Measurements from ENCODE around the gene CD22. TPM values are rescaled to one million over a fixed set of nuclear protein-coding genes. Genes with fewer than 3 reads are reported as not detected.

CD22 gene
- total and polyA plus RNA-seq, 3 donors from 2014 or later = 10.1 to 15.0 (median 15.0) TPM

DNA sequence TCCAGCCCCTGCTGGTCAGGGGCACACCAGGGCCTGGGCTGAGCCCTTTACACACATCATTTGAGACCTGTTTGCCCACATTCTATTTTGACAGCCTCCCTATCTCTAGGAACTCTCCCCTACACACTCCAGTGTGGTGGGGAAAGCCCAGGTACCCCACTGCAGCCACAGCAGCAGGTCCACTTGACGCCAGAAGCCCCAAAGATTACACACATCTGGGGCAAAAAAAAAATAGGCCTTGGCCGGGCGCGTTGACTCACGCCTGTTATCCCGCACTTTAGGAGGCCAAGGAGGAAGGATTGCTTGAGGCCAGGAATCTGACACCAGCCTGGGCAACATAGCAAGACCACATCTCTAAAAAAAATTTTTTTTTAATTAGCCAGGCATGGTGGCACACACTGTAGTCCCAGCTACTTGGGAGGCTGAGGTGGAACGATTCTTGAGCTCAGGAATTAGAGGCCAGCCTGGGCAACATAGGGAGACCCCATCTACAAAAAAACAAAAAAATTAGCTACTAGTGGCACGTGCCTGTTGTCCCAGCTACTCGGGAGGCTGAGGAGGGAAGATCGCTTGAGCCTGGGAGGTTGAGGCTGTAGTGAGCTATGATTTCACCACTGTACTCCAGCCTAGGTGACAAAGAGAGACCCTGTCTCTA is 18.0 kb upstream of the CD22 start:
- Histone ChIP-seq H3K9me3 (no peaks in the 10 kb centered on the region), H3K27me3 (no peaks in the 10 kb centered on the region), H3K4me1 (peaks cover 43% of the 10 kb centered on the region), H3K27ac (peak overlapping the region in 1 of 2 donors; percentile 63), H3K36me3 (ENCODE audit: low read depth, missing control alignments) (no peaks in the 10 kb centered on the region), H3K4me3 (no peak overlapping the region)
- TF ChIP-seq POLR2A (IDR thresholded peaks at IDR 0.05) = no peak
- TF ChIP-seq, protein P1, sequence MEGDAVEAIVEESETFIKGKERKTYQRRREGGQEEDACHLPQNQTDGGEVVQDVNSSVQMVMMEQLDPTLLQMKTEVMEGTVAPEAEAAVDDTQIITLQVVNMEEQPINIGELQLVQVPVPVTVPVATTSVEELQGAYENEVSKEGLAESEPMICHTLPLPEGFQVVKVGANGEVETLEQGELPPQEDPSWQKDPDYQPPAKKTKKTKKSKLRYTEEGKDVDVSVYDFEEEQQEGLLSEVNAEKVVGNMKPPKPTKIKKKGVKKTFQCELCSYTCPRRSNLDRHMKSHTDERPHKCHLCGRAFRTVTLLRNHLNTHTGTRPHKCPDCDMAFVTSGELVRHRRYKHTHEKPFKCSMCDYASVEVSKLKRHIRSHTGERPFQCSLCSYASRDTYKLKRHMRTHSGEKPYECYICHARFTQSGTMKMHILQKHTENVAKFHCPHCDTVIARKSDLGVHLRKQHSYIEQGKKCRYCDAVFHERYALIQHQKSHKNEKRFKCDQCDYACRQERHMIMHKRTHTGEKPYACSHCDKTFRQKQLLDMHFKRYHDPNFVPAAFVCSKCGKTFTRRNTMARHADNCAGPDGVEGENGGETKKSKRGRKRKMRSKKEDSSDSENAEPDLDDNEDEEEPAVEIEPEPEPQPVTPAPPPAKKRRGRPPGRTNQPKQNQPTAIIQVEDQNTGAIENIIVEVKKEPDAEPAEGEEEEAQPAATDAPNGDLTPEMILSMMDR (IDR thresholded peaks at IDR 0.05) = no peak
- intact Hi-C loops (cut with DNase I; ENCODE audit: low total_unique reads) = no loop called here
- no peak for DNase-seq
- WGBS, 2 donors = 74 to 80% methylated on average over 10 of the region's 10 CpGs

DNA sequence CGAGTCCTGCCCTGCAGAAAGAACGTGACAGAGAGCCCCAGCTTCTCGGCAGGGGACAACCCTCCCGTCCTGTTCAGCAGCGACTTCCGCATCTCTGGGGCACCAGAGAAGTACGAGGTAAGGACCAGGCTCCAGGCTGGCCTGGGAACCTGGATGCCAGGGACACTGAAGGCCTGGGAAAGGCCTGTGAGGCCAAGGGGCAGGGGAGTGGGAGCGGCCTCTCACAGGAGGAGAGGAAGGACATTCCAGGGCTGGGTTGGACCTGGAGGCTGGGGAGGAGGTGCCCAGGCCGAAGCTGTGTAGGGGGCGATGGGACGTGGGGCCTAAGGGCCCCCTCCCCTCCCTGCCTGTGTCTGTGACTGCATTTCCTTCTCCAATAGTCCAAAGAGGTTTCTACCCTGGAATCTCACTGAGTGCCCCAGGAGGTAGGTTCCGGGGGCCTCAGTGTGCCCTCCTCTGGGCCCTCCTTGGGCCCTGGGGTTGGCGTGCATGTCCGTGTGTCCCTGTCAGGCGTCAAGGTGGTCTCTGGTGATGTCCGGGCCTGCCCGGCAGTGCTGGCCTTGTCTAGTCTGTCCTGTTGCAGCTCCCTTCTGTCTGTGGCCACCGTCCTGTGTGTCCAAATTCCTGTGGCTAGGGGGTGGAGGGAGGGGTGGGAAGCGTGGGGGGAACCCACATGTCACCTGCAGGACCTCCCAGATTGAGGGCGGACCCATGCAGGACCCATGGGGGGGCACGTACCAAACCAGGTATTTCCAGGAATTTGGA is 16.9 kb upstream of the CD22 start:
- intact Hi-C loops (cut with DNase I; ENCODE audit: low total_unique reads) = no loop called here
- TF ChIP-seq, protein P1 (IDR thresholded peaks at IDR 0.05) = no peak
- TF ChIP-seq POLR2A (IDR thresholded peaks at IDR 0.05) = no peak
- H3K27me3 ChIP-seq = no peaks in the 10 kb centered on the region
- H3K27ac ChIP-seq = no peak overlapping the region
- H3K9me3 ChIP-seq = no peaks in the 10 kb centered on the region
- peaks cover 43% of the 10 kb centered on the region for H3K4me1 ChIP-seq
- H3K36me3 ChIP-seq (ENCODE audit: low read depth, missing control alignments) = no peaks in the 10 kb centered on the region
- 59 to 68% methylated on average over 14 to 21 of the region's 21 CpGs for WGBS, 2 donors
- DNase-seq = no peak
- no peak overlapping the region for H3K4me3 ChIP-seq

GRCh38 chr19:35313587-35313986 is 15.4 kb upstream of the CD22 start:
- WGBS, 2 donors = 49 to 72% methylated on average over 6 to 7 of the region's 7 CpGs
- intact Hi-C loops (cut with DNase I; ENCODE audit: low total_unique reads) = no loop called here

DNA sequence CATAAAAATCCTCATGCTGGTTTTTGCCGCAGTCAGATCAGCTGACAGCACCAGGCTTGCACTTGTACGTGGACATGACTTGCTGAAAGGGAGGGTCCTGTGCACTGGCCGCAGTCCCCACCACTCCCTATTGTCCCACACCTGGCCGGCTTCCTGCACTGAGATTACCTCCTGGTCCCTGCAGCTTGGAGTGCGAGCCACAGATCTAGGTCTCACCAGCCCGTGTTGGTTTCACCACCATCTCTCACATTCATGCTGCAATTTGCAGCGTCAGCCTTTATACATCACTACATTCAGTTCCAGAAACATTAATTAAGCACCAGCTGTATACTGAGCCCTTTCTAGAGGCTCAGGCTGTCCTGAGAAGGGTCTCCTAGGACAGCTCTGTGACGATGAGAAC is 15.0 kb upstream of the CD22 start:
- no peaks in the 10 kb centered on the region for H3K9me3 ChIP-seq
- no peak for TF ChIP-seq POLR2A (IDR thresholded peaks at IDR 0.05)
- TF ChIP-seq, protein P1 (IDR thresholded peaks at IDR 0.05) = no peak
- no peaks in the 10 kb centered on the region for H3K27me3 ChIP-seq
- intact Hi-C loops (cut with DNase I; ENCODE audit: low total_unique reads) = no loop called here
- no peak overlapping the region for H3K27ac ChIP-seq
- DNase-seq = no peak
- H3K4me3 ChIP-seq = no peak overlapping the region
- H3K36me3 ChIP-seq (ENCODE audit: low read depth, missing control alignments) = no peaks in the 10 kb centered on the region
- 77 to 84% methylated on average over 8 of the region's 8 CpGs for WGBS, 2 donors
- peaks cover 32% of the 10 kb centered on the region for H3K4me1 ChIP-seq

More at GRCh38 chr19:35313587-35313986, 15.4 kb upstream of the CD22 start:
- TF ChIP-seq, protein P1 (IDR thresholded peaks at IDR 0.05) = no peak
- no peak for TF ChIP-seq POLR2A (IDR thresholded peaks at IDR 0.05)
- DNase-seq = peak; percentile 43
- Histone ChIP-seq H3K4me3 (no peak overlapping the region), H3K36me3 (ENCODE audit: low read depth, missing control alignments) (no peaks in the 10 kb centered on the region), H3K27me3 (no peaks in the 10 kb centered on the region), H3K4me1 (peaks cover 35% of the 10 kb centered on the region), H3K27ac (no peak overlapping the region), H3K9me3 (no peaks in the 10 kb centered on the region)
